HG03159 (cell line): ENCODE data around the gene LHFPL6.

Experiments used
- ATAC-seq: cut with Tn5 transposase; IDR thresholded peaks from one replicate; pipeline ENCODE4 v1.9.1; 2021; ENCODE audit warnings: mild to moderate bottlenecking, moderate library complexity; ENCODE audit not compliant: unreplicated experiment

LHFPL6 gene

DNA sequence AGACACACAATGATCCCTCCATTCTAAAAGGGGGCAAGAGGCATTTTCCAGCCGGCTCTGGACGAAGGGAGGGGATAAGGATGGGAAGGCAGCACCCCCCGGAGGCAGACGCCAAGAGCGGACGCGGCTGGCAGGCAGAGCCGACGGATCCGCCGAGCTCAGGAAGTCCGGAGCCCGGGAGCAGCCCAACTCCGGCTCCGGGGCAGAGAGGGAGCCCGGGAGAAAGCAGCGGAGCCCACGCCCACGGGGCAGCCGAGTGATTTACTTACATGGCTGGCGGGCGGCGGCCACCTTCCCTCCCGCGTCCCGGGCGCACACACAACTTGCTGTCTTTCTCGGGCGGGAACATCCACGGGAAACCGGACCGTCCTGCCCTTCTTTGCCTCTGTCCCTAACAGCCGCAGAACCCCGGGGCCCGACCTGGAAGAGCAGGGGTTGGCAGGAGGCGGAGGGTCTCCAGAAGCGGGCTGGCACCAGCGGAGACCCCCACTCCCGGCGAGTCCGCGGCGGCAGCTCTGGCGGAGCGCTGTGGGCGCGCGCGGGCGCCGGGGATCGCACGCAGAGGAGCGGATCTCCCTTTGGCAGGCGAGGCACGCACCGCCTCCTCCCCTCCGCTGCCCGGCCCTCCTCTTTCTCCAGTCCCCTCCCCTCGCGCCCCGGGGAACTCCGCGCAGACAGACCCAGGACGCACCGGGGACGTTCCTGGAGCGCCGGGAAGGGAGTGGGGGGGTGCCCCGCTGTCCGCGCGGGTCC is at the start of gene LHFPL6:
Gene LHFPL6 (minus strand): TSS at position 580 of the 753 bp plus-strand sequence.
- ATAC-seq: peak; percentile 90

DNA sequence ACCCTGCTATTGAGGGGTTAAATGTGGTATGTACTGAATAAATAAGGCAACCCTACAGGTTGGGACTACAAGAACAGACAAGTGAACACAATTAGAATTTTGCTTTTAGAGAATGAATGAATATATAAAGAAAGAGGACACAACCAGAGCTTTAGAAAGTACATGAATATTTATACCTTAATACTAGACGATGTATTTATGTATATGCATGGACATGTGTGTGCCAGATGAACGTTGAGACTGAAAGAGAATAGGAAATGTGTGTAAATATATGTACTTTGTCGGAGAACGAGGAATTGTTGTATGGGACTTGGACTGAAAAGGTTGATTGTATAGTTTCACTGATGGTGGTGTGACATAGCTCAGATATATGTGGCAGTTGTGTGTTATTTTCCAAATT is 43.1 kb upstream of the LHFPL6 start:
- ATAC-seq: no peak

DNA sequence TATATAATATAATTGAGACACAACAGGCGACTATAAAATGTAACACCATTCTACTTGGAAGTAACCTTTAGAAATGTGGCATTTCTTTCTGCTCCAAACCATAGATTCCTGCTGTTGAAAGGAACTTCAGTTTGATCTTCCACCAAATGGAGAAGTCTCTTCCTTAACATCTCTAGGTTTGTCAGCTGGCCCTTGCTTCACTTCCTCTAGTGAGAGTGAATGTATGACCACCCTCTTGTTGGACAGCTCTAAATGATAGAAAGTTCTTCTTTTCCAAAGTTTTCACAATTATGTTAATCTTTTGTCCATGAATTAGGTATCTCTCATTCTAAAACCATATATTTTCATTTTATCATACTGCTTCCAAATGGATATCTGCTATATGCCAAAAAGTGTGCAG is 38.7 kb upstream of the LHFPL6 start:
- no peak for ATAC-seq

DNA sequence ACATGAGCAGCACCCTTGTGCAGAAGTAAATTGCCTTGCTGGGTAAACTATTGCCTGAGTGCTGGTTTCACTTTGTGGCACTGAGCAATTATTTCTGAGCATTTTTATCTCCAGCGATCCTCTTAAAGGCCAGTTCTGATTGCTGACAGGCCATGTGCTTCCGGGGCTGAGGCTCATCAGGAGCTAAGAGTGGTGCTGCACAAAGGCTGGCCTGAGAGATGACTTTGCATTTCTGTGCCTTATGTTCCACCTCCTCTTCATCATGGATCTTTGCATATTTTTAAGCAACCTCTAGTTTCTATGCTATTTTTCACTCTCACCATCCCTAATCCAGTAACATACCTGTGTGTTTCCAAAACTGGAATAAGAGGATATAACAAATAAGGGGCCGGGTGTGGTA is 34.9 kb upstream of the LHFPL6 start:
- ATAC-seq: no peak

DNA sequence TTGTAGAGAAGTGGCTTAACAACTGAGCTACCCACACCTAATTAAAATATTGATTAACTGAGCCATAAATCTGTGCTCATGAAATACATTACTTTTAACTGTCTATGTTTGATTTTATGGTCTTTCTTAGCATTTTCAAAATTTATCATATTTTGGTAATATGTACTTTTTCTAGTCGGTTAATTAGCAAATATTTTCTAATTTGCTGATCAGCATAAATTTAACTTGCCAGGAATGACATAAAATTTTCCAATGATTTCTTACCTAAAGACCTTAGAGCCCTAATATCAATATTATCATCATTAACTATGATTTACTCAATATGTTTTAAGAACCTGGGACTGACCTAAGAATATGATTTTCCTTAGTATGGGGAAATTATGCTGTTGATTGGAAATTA is 32.6 kb upstream of the LHFPL6 start:
- ATAC-seq: no peak

DNA sequence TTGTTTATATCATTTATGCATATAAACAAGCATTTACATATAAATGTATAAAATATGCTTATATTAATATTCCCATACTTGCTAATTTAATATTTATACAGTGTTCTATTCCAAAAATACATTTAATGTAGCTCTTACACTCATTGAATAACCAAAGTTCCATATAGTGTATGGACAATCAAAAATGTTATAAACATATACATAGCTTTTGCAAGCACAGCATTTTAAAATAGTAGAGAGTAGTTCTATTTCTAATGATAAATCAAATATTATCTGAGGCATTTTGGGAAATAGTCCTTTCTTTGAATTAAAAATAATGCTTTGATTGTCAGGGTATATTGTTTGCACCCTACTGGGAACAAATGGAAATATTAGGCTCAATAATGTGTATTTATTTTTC is 30.0 kb upstream of the LHFPL6 start:
- ATAC-seq: no peak

DNA sequence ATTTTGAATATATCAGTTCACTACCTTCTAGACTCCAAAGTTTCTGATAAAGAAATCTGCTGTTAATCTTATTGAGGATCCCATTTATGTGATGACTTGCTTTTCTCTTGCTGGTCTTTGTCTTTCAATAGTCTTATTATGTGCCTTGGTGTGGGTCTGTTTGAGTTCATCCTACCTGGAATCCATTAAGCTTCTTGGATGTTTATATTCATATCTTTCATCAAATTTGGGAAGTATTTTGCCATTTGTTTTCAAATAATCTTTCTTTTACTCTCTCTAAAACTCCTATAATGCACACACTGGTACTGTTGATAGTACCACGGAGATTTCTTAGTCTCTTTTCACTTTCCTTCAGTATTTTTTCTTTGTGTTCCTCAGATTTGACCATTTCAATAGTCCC is 28.3 kb upstream of the LHFPL6 start:
- ATAC-seq: no peak

DNA sequence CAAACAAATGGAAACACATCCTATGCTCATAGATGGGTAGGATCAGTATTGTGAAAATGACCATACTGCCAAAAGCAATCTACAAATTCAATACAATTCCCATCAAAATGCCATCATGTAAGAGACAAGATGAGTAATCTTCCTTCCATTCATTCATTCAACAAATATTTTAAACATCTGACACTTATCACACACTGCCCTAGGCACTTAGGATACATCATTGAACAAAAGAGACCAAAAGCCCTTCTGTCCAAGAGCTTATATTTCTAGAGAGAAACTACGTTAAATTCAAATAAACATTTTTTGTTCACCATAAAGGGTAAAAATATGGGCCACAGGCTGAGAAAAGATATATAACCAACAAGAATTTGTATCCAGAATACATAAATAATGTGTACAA is 20.5 kb upstream of the LHFPL6 start:
- ATAC-seq: no peak

DNA sequence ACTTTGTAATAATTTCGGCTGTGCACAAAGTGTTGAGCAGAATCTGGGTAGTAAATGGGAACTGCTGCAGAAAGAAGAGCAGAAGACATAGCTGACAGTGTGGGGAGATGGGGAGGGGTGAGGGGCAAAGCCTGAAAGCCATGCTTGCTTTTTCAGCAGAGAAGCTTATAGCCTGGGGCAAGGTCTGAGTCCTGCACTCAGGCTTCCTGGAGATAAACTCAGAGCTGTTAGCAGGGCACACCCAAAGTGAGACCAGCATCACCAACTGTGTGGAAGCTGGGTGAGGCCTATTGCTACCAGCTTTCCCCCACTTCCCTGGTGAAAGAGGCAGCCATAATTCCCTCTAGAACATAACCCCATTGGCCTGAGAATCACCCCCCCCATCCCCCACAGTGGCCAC is 15.6 kb upstream of the LHFPL6 start:
- no peak for ATAC-seq

DNA sequence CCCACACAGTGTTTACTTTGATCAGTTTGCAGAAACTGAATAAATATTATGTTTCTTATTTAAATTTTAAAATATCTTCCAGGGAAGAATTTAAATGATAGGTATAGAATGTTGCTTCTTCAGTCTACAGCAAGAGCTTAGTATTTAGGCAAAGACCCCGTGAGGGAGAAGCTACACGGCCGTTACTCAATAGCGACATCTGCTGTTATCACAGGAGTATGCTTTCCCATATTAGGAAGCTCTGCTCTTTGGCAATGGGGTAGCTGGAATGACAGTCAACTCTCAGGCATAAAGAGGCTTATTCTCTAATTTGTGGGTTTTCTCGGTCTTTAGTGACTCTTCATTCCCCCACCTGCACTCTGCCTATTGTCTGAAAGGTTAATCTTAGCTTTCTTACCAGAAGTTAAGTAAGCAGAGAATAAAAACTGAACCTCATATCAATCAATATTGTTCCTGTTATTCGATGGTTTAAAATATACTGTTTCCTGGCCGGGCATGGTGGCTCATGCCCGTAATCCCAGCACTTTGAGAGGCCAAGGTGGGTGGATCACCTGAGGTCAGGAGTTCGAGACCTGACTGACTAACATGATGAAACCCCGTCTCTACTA is 13.2 kb upstream of the LHFPL6 start:
- peak; percentile 86 for ATAC-seq

DNA sequence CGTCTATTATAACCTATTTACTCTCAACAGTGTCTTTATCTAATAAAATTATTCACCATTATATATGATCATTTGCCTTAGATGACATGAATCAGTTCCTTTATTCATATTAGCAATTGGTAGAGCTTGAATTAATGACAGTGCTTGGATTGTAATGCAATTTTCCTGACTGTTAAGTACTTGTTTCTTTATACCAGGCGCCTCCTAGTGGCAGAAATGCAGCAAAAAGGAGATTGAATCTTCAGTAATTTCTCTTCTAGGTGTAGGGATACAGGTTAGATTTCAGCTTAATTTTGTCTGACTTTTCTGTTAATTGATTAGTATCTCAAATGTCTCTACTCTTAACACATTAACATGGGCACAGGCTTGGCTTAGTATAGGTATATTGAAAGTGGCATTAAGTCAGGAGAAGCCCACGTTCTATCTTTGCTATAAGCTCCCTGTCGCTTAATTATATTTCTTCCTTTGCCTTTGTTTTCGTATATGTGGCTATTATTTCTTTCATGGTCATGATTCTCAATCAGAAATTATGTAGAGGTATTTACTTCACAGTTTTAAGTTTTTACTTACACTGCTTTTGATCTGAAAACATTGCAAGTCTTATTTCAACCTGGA is 9.1 kb upstream of the LHFPL6 start:
- ATAC-seq: no peak

DNA sequence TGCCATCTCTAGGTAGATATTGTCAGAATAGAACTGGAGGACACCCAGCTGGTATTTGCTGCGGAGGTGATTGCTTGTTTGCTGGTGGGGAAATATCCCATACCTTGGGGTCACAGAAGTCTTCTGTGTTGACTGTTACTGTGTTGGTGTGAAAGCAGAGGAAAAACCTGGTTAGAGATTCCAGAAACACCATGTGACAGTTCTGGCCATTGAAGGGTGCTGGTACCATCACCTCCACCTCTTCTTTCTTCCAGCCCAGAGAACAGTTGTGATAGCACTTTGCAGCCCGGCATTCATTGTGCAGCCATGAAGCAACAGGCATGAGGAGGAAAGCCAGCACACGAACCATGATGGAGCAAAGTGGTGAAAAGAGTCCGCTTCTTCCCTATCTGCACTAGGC is 4.9 kb upstream of the LHFPL6 start:
- ATAC-seq: no peak

DNA sequence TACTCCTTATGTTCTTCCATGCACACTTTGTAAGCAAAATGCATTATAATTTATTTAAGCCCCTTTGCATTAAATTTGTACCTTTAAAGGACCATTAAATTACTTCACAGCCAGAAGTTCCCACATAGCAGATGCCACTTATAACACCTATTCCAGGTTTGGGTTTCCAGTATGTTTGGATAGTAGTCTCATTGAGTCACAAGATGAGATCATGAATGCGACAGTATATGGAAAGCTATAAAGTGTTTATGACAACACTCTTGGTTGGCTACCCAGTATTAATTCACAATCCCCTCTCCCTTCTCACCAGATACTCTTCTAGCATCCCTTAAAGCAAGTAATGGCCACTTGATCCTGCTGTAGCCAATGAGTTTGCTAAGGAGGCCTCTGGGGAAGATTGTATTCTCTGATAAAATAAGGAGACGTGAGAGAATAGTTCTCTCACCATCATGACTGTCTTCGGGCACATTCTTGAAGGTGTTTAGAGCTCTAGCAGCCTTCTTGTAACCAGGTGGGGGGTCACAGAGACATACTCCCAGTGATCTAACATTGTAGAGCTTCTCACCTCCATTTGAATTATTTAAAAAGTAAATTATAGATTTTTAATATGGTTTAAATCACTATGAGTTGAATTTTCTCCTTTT is 2.8 kb upstream of the LHFPL6 start:
- no peak for ATAC-seq

DNA sequence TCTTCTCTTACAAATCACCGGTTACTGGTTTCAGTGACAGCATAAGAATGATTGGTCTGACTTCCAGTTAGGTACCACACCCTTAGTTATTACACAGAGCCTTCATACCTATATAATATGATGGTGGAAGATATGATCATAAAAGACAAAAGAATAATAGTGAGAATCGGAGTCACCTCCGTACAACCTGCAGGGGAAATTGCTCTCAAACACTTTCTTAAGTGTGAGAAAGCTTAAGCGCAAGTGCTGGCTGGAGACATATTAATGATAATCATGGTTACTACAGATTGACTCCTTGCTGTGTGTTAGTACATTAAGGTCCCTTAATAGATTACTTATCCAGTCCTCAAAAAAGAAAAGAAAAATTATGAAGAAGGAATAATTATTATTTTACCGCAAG is 1.8 kb upstream of the LHFPL6 start:
- ATAC-seq: no peak

DNA sequence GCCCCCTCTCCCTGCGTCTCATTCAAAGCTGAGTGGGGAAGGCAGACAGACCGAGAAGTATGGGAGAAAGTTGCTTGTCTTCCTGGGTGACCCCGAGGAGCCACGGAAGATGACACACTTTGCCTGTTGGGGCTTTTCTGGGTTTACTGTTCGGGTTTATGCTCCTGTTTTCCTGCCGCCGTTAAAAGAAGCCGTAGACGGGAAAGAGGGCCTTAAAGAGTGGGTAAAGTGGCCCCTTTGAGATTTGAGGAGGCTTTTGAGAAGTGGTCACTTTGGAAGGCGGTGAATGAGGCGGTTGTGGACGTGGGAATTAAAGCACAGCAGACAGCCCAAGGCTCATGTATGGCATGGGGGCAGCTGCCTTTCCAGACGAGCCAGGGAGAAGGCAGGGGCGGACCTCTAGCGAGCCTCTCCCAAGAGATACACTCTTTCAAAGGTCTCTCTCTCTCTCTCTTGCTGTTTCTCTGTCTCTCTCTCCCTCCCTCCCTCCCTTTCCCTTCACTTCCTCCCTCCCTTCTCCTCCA is 493 bp upstream of the LHFPL6 start:
- ATAC-seq: peak; percentile 15

DNA sequence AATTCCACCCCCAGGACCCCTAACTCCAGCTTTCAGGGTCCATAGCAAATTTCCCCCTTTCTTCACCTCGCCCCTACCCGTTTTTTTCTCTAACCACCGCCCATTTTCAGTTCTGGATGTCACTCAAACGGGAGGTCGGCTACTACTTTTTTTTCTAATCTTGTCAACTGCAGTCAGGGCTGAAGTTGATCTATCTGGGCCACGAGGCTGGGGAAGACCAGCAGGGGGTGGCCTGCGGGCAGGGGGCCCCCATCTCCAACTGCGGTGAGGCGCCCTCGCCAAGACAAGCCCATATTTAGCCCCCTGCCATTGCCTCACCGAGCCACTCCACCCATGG is 748 bp downstream of the LHFPL6 start:
- peak; percentile 27 for ATAC-seq

DNA sequence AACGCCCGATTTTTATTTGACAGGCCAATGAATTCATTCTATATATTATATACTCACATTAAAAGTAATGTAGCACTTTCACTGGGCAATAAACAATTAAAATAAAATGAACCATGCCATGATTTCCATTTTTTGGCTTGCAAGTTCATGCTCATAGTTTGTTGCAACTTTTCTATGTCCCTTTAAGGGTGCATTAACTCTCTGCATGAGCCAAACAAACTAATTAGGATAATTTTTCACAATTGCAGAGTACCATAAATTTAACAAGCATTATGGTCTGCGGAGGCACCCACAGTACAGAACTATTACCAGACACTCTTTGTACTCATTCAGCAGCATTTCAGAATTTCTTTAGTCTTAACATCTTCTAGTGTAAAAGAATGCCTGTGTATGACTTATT is 1.4 kb downstream of the LHFPL6 start:
- no peak for ATAC-seq

DNA sequence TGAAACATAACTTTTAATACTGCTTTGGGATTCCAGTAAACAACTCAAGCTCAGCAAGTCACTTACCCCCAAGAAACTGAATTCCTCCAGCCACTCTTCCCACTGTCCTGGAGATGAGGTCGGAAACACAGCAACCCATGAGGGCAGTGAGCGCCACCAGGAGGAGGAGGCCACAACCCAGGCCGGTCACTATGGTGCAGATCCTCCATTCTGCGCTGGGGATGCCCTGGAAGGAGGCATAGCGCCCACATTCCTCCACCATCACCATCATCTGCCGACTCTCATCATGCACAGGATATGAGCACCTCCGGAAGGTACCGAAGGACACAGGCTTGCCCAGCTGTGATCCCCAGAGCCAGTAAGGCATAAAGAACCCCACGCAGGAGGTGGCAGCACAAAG is 2.2 kb downstream of the LHFPL6 start:
- no peak for ATAC-seq

DNA sequence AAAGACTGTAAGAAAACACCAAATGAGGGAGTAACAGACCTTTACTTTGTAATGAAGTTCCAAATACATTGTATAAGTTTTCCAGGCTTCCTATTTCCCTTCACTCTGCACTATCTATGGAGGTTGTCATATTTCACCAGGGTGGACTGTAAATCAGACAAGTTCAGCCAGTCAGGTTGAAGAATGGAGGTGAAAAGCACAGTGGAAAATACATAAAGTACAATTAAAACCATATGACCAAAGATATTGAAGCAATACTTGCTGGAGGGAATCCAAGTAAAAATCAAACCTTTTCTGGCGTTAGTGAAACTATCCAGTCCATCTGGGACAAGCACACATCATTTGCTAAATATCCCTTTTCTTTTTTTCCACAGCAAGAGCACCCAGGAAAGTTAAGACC is 3.2 kb downstream of the LHFPL6 start:
- no peak for ATAC-seq

DNA sequence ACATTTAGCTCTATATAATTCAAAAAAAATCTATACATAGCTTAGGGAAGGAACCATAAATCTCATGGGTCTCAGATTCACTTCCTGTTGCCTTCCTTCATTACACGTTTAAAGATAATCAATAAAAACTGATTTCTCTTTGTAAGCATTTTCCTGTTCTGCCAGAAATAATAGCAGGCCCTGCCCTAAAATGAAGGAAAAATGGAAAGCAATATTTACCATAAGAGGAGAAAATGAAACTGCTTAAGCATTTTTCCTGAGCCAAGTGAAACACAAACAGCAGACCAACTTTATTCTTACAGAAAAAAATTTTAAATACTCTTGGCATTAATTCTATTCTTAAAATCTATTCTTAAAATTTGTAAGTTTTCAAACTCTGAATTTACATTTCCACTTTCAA is 4.0 kb downstream of the LHFPL6 start:
- no peak for ATAC-seq

DNA sequence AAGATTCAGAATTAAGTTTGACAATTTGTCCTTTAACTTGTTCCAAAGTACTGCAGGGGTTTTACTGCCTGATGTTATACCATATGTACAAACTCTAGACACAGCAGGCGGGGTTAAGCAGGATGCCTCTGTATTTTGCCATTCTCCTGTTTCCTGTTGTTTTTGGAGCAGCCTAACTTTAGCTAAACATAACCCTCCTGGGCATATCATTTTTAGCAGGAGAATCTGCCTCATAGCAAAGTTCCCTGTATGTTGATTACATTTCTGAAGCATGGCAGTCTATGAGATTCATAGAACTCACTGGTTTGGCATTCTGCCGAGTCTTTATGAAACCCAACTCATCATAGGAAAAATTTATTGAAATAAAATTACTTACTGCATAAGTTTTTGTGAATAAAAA is 5.2 kb downstream of the LHFPL6 start:
- ATAC-seq: no peak

DNA sequence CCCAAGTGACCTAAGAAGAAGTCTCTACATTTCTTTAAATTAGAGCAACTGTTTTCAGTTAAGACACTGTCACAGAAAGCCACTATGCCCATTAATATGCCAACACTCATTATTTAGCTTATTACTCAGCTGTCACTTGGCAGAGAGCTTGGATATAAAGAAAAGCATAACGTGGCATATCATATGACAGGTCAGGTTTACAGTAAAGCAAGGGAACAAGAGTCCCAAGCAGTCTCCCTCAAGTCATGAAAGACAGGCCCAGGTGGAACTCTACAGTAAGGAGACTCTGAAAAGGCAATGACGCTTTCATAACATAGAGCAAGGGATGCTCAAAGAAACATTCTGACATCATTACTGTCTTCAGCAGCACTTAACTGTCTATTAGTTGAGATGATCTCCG is 6.3 kb downstream of the LHFPL6 start:
- ATAC-seq: no peak
